Left ventricle myocardium inferior (tissue), 1 donor: Measurements from ENCODE around the gene BCAS3. TPM values are rescaled to one million over a fixed set of nuclear protein-coding genes. Genes with fewer than 3 reads are reported as not detected.
"Not testable (repeated sequence)": the region's sequence is repeated elsewhere in the genome, so short reads cannot be mapped to it uniquely, and the experiment has no call there.

Experiments used
- DNase-seq: peaks from one replicate; pipeline ENCODE4 v3.0.0-alpha.2; 2020
- H3K27ac ChIP-seq: fragments of 200-600 bp; replicated peaks from 2 replicates; pipeline ENCODE4 v1.8.0; 2021
- H3K27me3 ChIP-seq: fragments of 200-600 bp; 2 replicates; pipeline ENCODE4 v1.8.0; 2021; ENCODE audit warnings: low read depth
- H3K36me3 ChIP-seq: fragments of 200-600 bp; 2 replicates; pipeline ENCODE4 v1.8.0; 2021
- H3K4me1 ChIP-seq: fragments of 200-600 bp; 2 replicates; pipeline ENCODE4 v1.8.0; 2021
- H3K4me3 ChIP-seq: fragments of 200-600 bp; 2 replicates; pipeline ENCODE4 v1.8.0; 2021; ENCODE audit warnings: mild to moderate bottlenecking, moderate library complexity
- H3K9me3 ChIP-seq: fragments of 200-600 bp; replicated peaks from 2 replicates; pipeline ENCODE4 v1.8.0; 2021
- CTCF ChIP-seq: fragments of 200-600 bp; IDR thresholded peaks from 2 replicates; pipeline ENCODE4 v1.8.0; 2021; ENCODE audit warnings: antibody characterized with exemption, mild to moderate bottlenecking, borderline replicate concordance
- intact Hi-C: fragments of 100-400 bp; cut with micrococcal nuclease; formaldehyde crosslinking; loops from one replicate; pipeline ENCODE4 v1.11.0; 2022
- total RNA-seq: library from RNA; stranded (reverse); fragmentation: NEBNext Ultra II Directional; extraction: Animal tissue kit (Norgen Biotek cat#: 25700); gene quantifications from one replicate; pipeline ENCODE4 v1.2.1, GENCODE V29; 2021
- donor health status: DM: no; HTN: yes; CAD: no; lungs with severe emphysema.

The BCAS3 gene
- total RNA-seq, 1 donor from 2014 or later, result 16.5 TPM

GRCh38 chr17:60754057-60754604 is 76.5 kb downstream of the BCAS3 start:
- DNase-seq, result no peak
- H3K9me3 ChIP-seq, result peaks cover 17% of the 10 kb centered on the region
- intact Hi-C loops, result no loop called here
- no peak for TF ChIP-seq CTCF
- H3K27ac ChIP-seq, result no peak overlapping the region
- H3K36me3 ChIP-seq, result no peaks in the 10 kb centered on the region
- H3K4me1 ChIP-seq, result no peaks in the 10 kb centered on the region
- no peaks in the 10 kb centered on the region for H3K27me3 ChIP-seq
- H3K4me3 ChIP-seq, result no peak overlapping the region

DNA sequence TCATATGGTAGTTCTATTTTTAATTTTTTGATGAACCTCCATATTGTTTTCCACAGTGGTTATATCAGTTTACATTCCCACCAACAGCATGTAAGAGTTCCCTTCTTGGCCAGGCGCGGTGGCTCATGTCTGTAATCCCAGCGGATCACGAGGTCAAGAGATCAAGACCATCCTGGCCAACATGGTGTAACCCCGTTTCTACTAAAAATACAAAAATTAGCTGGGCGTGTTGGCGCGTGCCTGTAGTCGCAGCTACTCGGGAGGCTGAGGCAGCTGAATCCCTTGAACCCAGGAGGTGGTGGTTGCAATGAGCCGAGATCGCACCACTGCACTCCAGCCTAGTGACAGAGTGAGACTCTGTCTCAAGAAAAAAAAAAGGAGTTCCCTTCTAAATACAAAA is 79.1 kb downstream of the BCAS3 start:
- H3K27me3 ChIP-seq, H3K4me3 ChIP-seq, H3K27ac ChIP-seq, H3K4me1 ChIP-seq, DNase-seq, intact Hi-C loops: not testable (repeated sequence)
- Histone ChIP-seq H3K36me3 (peaks cover 16% of the 10 kb centered on the region), H3K9me3 (peaks cover 22% of the 10 kb centered on the region)

GRCh38 chr17:60757437-60757836 is 79.8 kb downstream of the BCAS3 start:
- peaks cover 22% of the 10 kb centered on the region for H3K9me3 ChIP-seq
- no peak for DNase-seq
- peaks cover 16% of the 10 kb centered on the region for H3K36me3 ChIP-seq
- TF ChIP-seq CTCF, result no peak
- intact Hi-C loops, result no loop called here
- no peak overlapping the region for H3K4me3 ChIP-seq
- H3K27me3 ChIP-seq, result no peaks in the 10 kb centered on the region
- no peaks in the 10 kb centered on the region for H3K4me1 ChIP-seq
- H3K27ac ChIP-seq, result no peak overlapping the region

DNA sequence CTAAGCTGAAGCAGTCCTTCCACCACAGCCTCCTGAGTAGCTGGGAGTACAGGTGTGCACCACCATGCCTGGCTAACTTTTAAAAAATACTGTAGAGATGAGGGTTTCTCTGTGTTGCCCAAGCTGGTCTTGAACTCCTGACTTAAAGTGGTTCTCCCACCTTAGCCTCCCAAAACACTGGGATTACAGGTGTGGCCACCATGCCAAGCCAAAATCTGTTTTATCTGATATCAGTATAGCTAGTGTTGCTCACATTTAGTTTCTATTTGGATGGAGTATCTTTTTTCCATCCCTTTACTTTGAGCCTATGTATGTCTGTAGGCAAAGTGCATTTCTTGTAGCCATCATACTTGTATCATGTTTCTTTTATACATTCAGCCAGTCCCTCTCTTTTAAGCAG is 82.1 kb downstream of the BCAS3 start:
- Histone ChIP-seq H3K27me3 (no peaks in the 10 kb centered on the region), H3K27ac (no peak overlapping the region), H3K9me3 (peaks cover 22% of the 10 kb centered on the region), H3K4me1 (no peaks in the 10 kb centered on the region), H3K36me3 (peaks cover 16% of the 10 kb centered on the region), H3K4me3 (no peak overlapping the region)
- no peak for DNase-seq
- TF ChIP-seq CTCF, result no peak
- intact Hi-C loops, result no loop called here

- H3K27ac ChIP-seq, DNase-seq, intact Hi-C loops, H3K4me1 ChIP-seq, H3K27me3 ChIP-seq, H3K4me3 ChIP-seq: not testable (repeated sequence)
- Histone ChIP-seq H3K36me3 (peaks cover 20% of the 10 kb centered on the region), H3K9me3 (peaks cover 22% of the 10 kb centered on the region)
These were observed 83.7 kb downstream of the BCAS3 start for GRCh38 chr17:60761301-60761700.

GRCh38 chr17:60766778-60767190 is 89.1 kb downstream of the BCAS3 start:
- TF ChIP-seq CTCF, result no peak
- no peak overlapping the region for H3K27ac ChIP-seq
- H3K4me3 ChIP-seq, result no peak overlapping the region
- peaks cover 5% of the 10 kb centered on the region for H3K9me3 ChIP-seq
- intact Hi-C loops, result no loop called here
- no peak for DNase-seq
- H3K4me1 ChIP-seq, result no peaks in the 10 kb centered on the region
- peaks cover 15% of the 10 kb centered on the region for H3K36me3 ChIP-seq
- no peaks in the 10 kb centered on the region for H3K27me3 ChIP-seq
